Bronchial epithelial cell (primary cell): Measurements from ENCODE around the gene B3GNT9. TPM values are rescaled to one million over a fixed set of nuclear protein-coding genes. Genes with fewer than 3 reads are reported as not detected.

ENCODE experiments used
- DNase-seq: peaks from one replicate; pipeline ENCODE4 v3.0.0-alpha.2; 2010; ENCODE audit warnings: low read depth
- FAIRE-seq: peaks from 2 replicates; lab custom pipeline; 2011; peaks lifted over from hg19 to GRCh38; lab: Jason Lieb, UNC
- H3K27me3 ChIP-seq: 2 replicates; pipeline ENCODE4 v1.5.1; 2011; ENCODE audit warnings: low read length; ENCODE audit not compliant: control insufficient read depth, insufficient read depth
- H3K36me3 ChIP-seq: 2 replicates; pipeline ENCODE4 v1.5.1; 2011; ENCODE audit warnings: low read length; ENCODE audit not compliant: control insufficient read depth, insufficient read depth
- H3K4me3 ChIP-seq: 2 replicates; pipeline ENCODE4 v1.5.1; 2011; ENCODE audit warnings: mild to moderate bottlenecking, low read depth, low read length, control low read depth
- CTCF ChIP-seq: IDR thresholded peaks from 2 replicates; pipeline ENCODE4 v1.5.1; 2011; ENCODE audit warnings: mild to moderate bottlenecking, moderate library complexity, low read length, control low read depth, inconsistent platforms; ENCODE audit not compliant: insufficient read depth, severe bottlenecking
- total RNA-seq: library from RNA; depleted of rRNA; stranded (reverse); fragments of >200 nt; gene quantifications from 2 replicates; pipeline ENCODE4 v1.2.1, GENCODE V29; 2014

Gene B3GNT9
- total RNA-seq, 1 donor from 2014 or later, result 8.7 TPM

- no peak for TF ChIP-seq CTCF
- peaks cover 16% of the 10 kb centered on the region for H3K36me3 ChIP-seq
- peak; percentile 92 for FAIRE-seq
These were observed 3.2 kb downstream of the B3GNT9 start for GRCh38 chr16:67147437-67148140.

GRCh38 chr16:67146523-67147357, 4.1 kb downstream of the B3GNT9 start:
- no peaks in the 10 kb centered on the region for H3K27me3 ChIP-seq
- peaks cover 18% of the 10 kb centered on the region for H3K36me3 ChIP-seq
- TF ChIP-seq CTCF, result no peak
- H3K4me3 ChIP-seq, result no peak overlapping the region
- no peak for DNase-seq
- no peak for FAIRE-seq

More at GRCh38 chr16:67147437-67148140, 3.2 kb downstream of the B3GNT9 start:
- Histone ChIP-seq H3K4me3 (no peak overlapping the region), H3K27me3 (no peaks in the 10 kb centered on the region)
- DNase-seq, result peak; percentile 74

GRCh38 chr16:67145746-67146145, 5.1 kb downstream of the B3GNT9 start:
- FAIRE-seq (no peak), DNase-seq (no peak)
- no peak for TF ChIP-seq CTCF
- H3K27me3 ChIP-seq, result no peaks in the 10 kb centered on the region
- H3K4me3 ChIP-seq, result no peak overlapping the region
- peaks cover 22% of the 10 kb centered on the region for H3K36me3 ChIP-seq

- DNase-seq (no peak), FAIRE-seq (no peak)
- TF ChIP-seq CTCF, result no peak
- peaks cover 27% of the 10 kb centered on the region for H3K36me3 ChIP-seq
- no peaks in the 10 kb centered on the region for H3K27me3 ChIP-seq
- no peak overlapping the region for H3K4me3 ChIP-seq
These were observed 5.9 kb downstream of the B3GNT9 start for GRCh38 chr16:67144943-67145342.

- FAIRE-seq, result no peak
- H3K36me3 ChIP-seq, result peaks cover 33% of the 10 kb centered on the region
- TF ChIP-seq CTCF, result no peak
- H3K4me3 ChIP-seq, result no peak overlapping the region
- H3K27me3 ChIP-seq, result no peaks in the 10 kb centered on the region
- no peak for DNase-seq
These were observed 8.5 kb downstream of the B3GNT9 start for GRCh38 chr16:67142342-67142741.
